Psoas muscle (tissue), 8 donors: ENCODE results near the gene TMEM217. TPM values are rescaled to one million over a fixed set of nuclear protein-coding genes. Genes with fewer than 3 reads are reported as not detected.
A peak's percentile ranks its signal among the peaks of the same experiment; 100 is the strongest.
"Not testable (repeated sequence)": the region's sequence is repeated elsewhere in the genome, so short reads cannot be mapped to it uniquely, and the experiment has no call there.

Experiments
- ATAC-seq, 4 donors: fragments of 200-7000 bp; cut with Tn5 transposase; one replicate each; pipeline ENCODE4 v1.9.1; 2020; ENCODE audit warnings: moderate library complexity in 3 of 4, mild to moderate bottlenecking in 2 of 4
- DNase-seq, 2 donors: peaks; one replicate each; pipeline ENCODE4 v3.0.0-alpha.2; 2020
- H3K27ac ChIP-seq: fragments of 200-600 bp; one replicate; pipeline ENCODE4 v1.8.0; 2022
- H3K27me3 ChIP-seq, 3 donors: fragments of 200-600 bp in 1 of 3; one replicate each; pipeline versions ENCODE4 v1.6.1 to v1.8.0; 2013 to 2022; ENCODE audit warnings: low read length in 2 of 3, mild to moderate bottlenecking in 2 of 3, moderate library complexity in 1 of 3; ENCODE audit not compliant: insufficient read depth in 3 of 3
- H3K36me3 ChIP-seq, 2 donors: fragments of 200-600 bp in 1 of 2; one replicate each; pipeline versions ENCODE4 v1.6.1 to v1.8.0; 2013 to 2022; ENCODE audit warnings: low read depth in 1 of 2, mild to moderate bottlenecking in 1 of 2, moderate library complexity in 1 of 2; ENCODE audit not compliant: insufficient read depth in 1 of 2
- H3K4me1 ChIP-seq: fragments of 200-600 bp; one replicate; pipeline ENCODE4 v1.8.0; 2022
- H3K4me3 ChIP-seq: fragments of 200-600 bp; one replicate; pipeline ENCODE4 v1.8.0; 2022; ENCODE audit warnings: mild to moderate bottlenecking
- H3K9me3 ChIP-seq: fragments of 200-600 bp; one replicate; pipeline ENCODE4 v1.8.0; 2022
- CTCF ChIP-seq: fragments of 200-600 bp; IDR thresholded peaks from one replicate; pipeline ENCODE4 v1.8.0; 2022; ENCODE audit warnings: antibody characterized with exemption
- WGBS, 3 donors: extraction: QIAGEN DNeasy Blood & Tissue Kit; methylation state at CpG; one replicate each; pipeline versions ENCODE4 v1.1.6 to v1.1.7; 2013; 5-methylcytosine and 5-hydroxymethylcytosine counted together
- intact Hi-C, 2 donors: fragments of 100-400 bp; cut with DNase I; formaldehyde crosslinking; loops; one replicate each; pipeline versions ENCODE4 v1.11.0 to v1.14.2; 2022
- polyA plus RNA-seq, 3 donors: library from polyadenylated mRNA; stranded (reverse); fragments of 200-250 nt; gene quantifications; one replicate each; pipeline ENCODE4 v1.2.3, GENCODE V29; 2013
- total RNA-seq, 4 donors: library from RNA; stranded (reverse); fragmentation: NEBNext Ultra II Directional in 2 of 4; extraction: Animal tissue kit (Norgen Biotek cat#: 25700) in 2 of 4; gene quantifications; one replicate each; pipeline versions ENCODE4 v1.2.1 to v1.2.4, GENCODE V29; 2021 to 2023
- donor health status: healthy with polysubstance abuse.
- donor health status: DM: no; HTN: no; CAD: no; lungs with moderate emphysema.
- donor health status: Bipolar disorder and iron deficiency.
- donor health status: healthy.
- donor health status: DM: yes; HTN: yes; CAD: no.
- donor health status: DM: no; HTN: no; CAD: no.
- donor health status: DM: no; HTN: no; CAD: no.
- donor health status: DM: yes; HTN: yes; CAD: no.

The TMEM217 gene
- total and polyA plus RNA-seq, 7 donors: 0.05 to 4.3 (median 0.31) TPM; not detected in 1

DNA sequence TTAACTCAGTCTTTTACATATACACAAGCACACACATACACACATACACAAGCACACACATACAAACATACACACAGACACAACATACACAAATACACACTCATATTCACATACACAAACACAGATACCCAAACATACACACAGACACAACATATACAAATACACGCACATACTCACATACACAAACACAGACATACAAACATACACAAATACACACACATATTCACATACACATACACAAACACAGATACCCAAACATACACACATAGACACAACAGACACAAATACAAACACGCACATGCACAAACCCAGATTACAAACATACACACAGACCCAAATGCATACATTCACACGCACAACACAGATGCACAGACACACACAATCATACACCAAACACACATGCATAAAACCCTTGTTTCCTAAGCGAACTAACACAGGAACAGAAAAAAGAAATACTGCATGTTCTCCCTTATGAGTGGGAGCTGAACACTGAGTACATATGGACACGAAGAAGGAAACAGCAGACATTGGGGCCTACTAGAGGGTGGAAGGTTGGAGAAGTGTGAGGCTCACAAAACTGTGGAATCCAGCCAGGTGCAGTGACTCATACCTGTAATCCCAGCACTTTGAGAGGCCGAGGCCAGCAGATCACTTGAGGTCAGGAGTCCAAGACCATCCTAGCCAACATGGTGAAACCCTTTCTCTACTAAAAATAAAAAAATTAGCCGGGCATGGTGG, 53.8 kb downstream of the TMEM217 start:
- Histone ChIP-seq H3K9me3 (no peaks in the 10 kb centered on the region), H3K27ac (no peak overlapping the region), H3K27me3 (no peaks in the 10 kb centered on the region), H3K4me1 (no peaks in the 10 kb centered on the region), H3K4me3 (no peak overlapping the region), H3K36me3 (no peaks in the 10 kb centered on the region)
- ATAC-seq: peak; percentile 43 to 73 (median 67)
- intact Hi-C loops: loop anchor here in 1 of 2 donors (10.0 kb wide), 2 partner anchors 319 to 439 kb away; partner anchors contain the start of gene C6orf89
- no peak for TF ChIP-seq CTCF
- WGBS, 3 donors: 59 to 74% (median 66%) methylated on average over 7 of the region's 7 CpGs
- no peak for DNase-seq

DNA sequence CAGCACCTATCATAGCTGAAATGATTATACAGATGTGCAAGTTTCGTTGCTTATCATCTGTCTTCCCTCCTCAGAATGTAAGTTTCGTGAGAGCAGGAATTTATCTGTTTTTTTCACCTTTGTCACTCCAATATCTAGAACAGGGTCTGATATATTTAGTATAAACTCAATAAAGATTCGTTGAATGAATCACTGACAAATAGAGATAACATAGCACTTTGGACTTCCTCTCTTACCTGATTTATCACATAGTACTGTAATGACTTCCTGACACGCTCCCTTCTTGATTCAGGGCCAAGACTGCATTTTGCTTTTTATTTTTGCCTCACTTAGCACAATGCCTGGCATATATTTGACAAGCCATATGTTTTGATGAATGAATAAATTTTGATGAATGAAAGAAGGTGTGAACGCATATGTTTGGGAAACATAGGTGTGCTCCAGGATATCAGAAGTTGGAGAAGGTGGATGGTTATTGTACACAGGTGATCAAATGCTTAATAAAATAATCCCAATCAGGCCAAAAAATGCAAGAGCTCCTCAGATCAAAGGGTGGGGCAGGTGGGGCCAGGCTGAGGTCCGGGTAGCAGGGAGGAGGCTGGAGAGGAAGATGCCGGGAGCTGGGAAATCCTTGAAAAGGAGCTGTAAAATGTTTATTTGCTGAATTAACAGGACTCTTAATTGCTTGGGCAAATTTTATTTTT, 55.0 kb downstream of the TMEM217 start:
- no peak for TF ChIP-seq CTCF
- no peaks in the 10 kb centered on the region for H3K27me3 ChIP-seq
- H3K36me3 ChIP-seq: no peaks in the 10 kb centered on the region
- ATAC-seq (no peak), DNase-seq (no peak)
- 73 to 79% (median 78%) methylated on average over 7 of the region's 7 CpGs for WGBS, 3 donors
- no peak overlapping the region for H3K4me3 ChIP-seq
- no peaks in the 10 kb centered on the region for H3K9me3 ChIP-seq
- intact Hi-C loops: loop anchor here in 1 of 2 donors (10.0 kb wide), 2 partner anchors 318 to 438 kb away; partner anchors contain the start of gene C6orf89
- H3K4me1 ChIP-seq: no peaks in the 10 kb centered on the region
- no peak overlapping the region for H3K27ac ChIP-seq

DNA sequence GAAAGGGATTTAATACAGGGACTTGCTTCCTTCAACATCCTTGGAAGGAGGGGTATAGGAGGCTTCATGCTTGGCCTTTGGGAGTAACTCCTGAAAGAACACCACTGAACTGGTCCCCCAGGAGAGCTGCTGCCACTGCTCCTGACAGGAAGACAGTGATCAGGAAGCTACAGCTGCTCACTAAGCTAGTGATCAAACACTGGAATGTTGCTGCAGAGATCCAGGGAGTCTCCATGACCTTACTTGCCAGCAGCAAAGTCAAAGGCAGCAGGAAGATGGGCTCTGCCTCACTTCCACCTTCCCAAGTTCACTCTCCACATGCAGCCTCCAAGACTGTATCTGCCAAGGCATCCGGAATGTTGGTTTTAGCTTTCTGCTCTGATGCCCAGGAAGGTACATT, 56.2 kb downstream of the TMEM217 start:
- no peak overlapping the region for H3K27ac ChIP-seq
- H3K27me3 ChIP-seq: no peaks in the 10 kb centered on the region
- intact Hi-C loops: loop anchor here in 1 of 2 donors (10.0 kb wide), 2 partner anchors 317 to 437 kb away; partner anchors contain the start of gene C6orf89
- DNase-seq: no peak
- TF ChIP-seq CTCF: no peak
- 47 to 100% (median 74%) methylated on average over 1 of the region's 1 CpG for WGBS, 3 donors
- H3K36me3 ChIP-seq: no peaks in the 10 kb centered on the region
- ATAC-seq: no peak
- no peak overlapping the region for H3K4me3 ChIP-seq
- H3K9me3 ChIP-seq: no peaks in the 10 kb centered on the region
- no peaks in the 10 kb centered on the region for H3K4me1 ChIP-seq

GRCh38 chr6:37200085-37200484, 57.9 kb downstream of the TMEM217 start:
- intact Hi-C loops: loop anchor here in 1 of 2 donors (10.0 kb wide), 2 partner anchors 315 to 435 kb away; partner anchors contain the start of gene C6orf89

GRCh38 chr6:37196451-37196850, 61.5 kb downstream of the TMEM217 start:
- ATAC-seq, H3K9me3 ChIP-seq, intact Hi-C loops, H3K36me3 ChIP-seq, H3K27ac ChIP-seq, H3K27me3 ChIP-seq, DNase-seq, H3K4me1 ChIP-seq, H3K4me3 ChIP-seq: not testable (repeated sequence)
- WGBS, 3 donors: 89 to 93% (median 93%) methylated on average over 4 of the region's 4 CpGs

More at GRCh38 chr6:37200085-37200484, 57.9 kb downstream of the TMEM217 start:
- Histone ChIP-seq H3K36me3 (no peaks in the 10 kb centered on the region), H3K27me3 (no peaks in the 10 kb centered on the region), H3K4me3 (no peak overlapping the region), H3K27ac (no peak overlapping the region), H3K4me1 (no peaks in the 10 kb centered on the region), H3K9me3 (no peaks in the 10 kb centered on the region)
- WGBS, 3 donors: 64 to 76% (median 70%) methylated on average over 5 of the region's 5 CpGs
- no peak for DNase-seq
- no peak for ATAC-seq
- no peak for TF ChIP-seq CTCF

DNA sequence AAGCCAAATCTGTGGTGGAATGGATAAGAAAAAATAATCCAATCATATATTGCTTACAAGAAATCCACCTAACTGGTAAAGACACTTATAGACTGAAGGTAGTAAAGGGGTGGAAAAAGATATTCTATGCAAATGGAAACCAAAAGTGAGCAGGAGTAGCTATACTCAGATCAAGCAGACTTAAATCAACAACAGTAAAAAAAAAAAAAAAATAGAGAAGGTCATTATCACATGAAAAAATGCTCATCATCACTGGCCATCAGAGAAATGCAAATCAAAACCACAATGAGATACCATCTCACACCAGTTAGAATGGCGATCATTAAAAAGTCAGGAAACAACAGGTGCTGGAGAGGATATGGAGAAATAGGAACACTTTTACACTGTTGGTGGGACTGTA, 63.1 kb downstream of the TMEM217 start:
- ATAC-seq: not testable (repeated sequence)

More for the DNA sequence above, 63.1 kb downstream of the TMEM217 start:
- H3K36me3 ChIP-seq, H3K4me3 ChIP-seq, H3K9me3 ChIP-seq, DNase-seq, H3K27ac ChIP-seq, H3K27me3 ChIP-seq, intact Hi-C loops, H3K4me1 ChIP-seq: not testable (repeated sequence)
- 86% methylated on average over 1 of the region's 1 CpG; no CpG with 5 or more reads in 2 of the 3 donors for WGBS, 3 donors
